SU-DHL-6 (cell line): Measurements from ENCODE around the gene TCP11.

Source experiments
- H2AFZ ChIP-seq: fragments of 200-600 bp; sonication (generic); 2 replicates; pipeline ENCODE4 v1.6.1; 2014; ENCODE audit warnings: low read depth, mild to moderate bottlenecking, moderate library complexity, mixed read lengths, antibody characterized with exemption, low read length; ENCODE audit not compliant: severe bottlenecking
- H3F3A ChIP-seq: fragments of 200-600 bp; shearing (Covaris generic); 2 replicates; pipeline ENCODE4 v1.6.0; 2016; ENCODE audit warnings: antibody characterized with exemption, mild to moderate bottlenecking; ENCODE audit not compliant: insufficient read depth
- H3K27ac ChIP-seq: fragments of 200-600 bp; sonication (generic); 2 replicates; pipeline ENCODE4 v1.5.1; 2016; ENCODE audit warnings: low read depth, mild to moderate bottlenecking, low read length, moderate library complexity, mixed read lengths
- H3K27me3 ChIP-seq: fragments of 200-600 bp; sonication (generic), shearing (Covaris generic); 2 replicates; pipeline ENCODE4 v1.6.0; 2014; ENCODE audit warnings: mild to moderate bottlenecking, low read length
- H3K36me3 ChIP-seq: fragments of 200-600 bp; sonication (generic); 2 replicates; pipeline ENCODE4 v1.6.1; 2014; ENCODE audit warnings: mild to moderate bottlenecking, low read length, mixed read lengths
- H3K4me2 ChIP-seq: fragments of 300-600, 200-600 bp; shearing (Covaris generic), sonication (generic); 2 replicates; pipeline ENCODE4 v1.6.0; 2014; ENCODE audit warnings: low read length, low read depth, mild to moderate bottlenecking; ENCODE audit not compliant: poor library complexity, severe bottlenecking
- H3K4me3 ChIP-seq: fragments of 200-600 bp; sonication (generic); 2 replicates; pipeline ENCODE4 v1.5.1; 2014; ENCODE audit warnings: antibody characterized with exemption, low read length, mild to moderate bottlenecking, mixed read lengths; ENCODE audit not compliant: insufficient read depth, poor library complexity, severe bottlenecking
- H3K79me2 ChIP-seq: fragments of 200-600 bp; sonication (generic); 2 replicates; pipeline ENCODE4 v1.6.1; 2014; ENCODE audit warnings: mild to moderate bottlenecking, low read length, moderate library complexity; ENCODE audit not compliant: insufficient read depth
- H3K9ac ChIP-seq: fragments of 200-600 bp; sonication (generic); 2 replicates; pipeline ENCODE4 v1.7.0; 2014; ENCODE audit warnings: mild to moderate bottlenecking, low read length
- H3K9me2 ChIP-seq: fragments of 200-600 bp; sonication (generic); replicated peaks from 2 replicates; pipeline ENCODE4 v1.6.1; 2014; ENCODE audit warnings: low read length; ENCODE audit not compliant: insufficient read depth
- H3K9me3 ChIP-seq: fragments of 200-600 bp; sonication (generic); 2 replicates; pipeline ENCODE4 v1.6.1; 2014; ENCODE audit warnings: low read length, mixed read lengths; ENCODE audit not compliant: insufficient read depth
- H4K20me1 ChIP-seq: fragments of 200-600 bp; sonication (generic); 2 replicates; pipeline ENCODE4 v1.6.1; 2014; ENCODE audit warnings: low read depth, mild to moderate bottlenecking, antibody characterized with exemption, low read length, moderate library complexity, mixed read lengths
- EZH2phosphoT487 ChIP-seq: fragments of 200-600 bp; sonication (generic), shearing (Covaris generic); conservative IDR thresholded peaks from 2 replicates; pipeline ENCODE4 v1.6.1; 2018; ENCODE audit warnings: mild to moderate bottlenecking, antibody characterized with exemption, low read length, moderate library complexity, mixed read lengths
- TF ChIP-seq, protein P1 (sequence below): fragments of 200-600 bp; sonication (generic); IDR thresholded peaks from one replicate; pipeline ENCODE4 v1.5.1; 2017; ENCODE audit warnings: antibody characterized with exemption, mild to moderate bottlenecking, low read length, moderate library complexity; ENCODE audit not compliant: insufficient read depth, poor library complexity, severe bottlenecking

Gene TCP11

DNA sequence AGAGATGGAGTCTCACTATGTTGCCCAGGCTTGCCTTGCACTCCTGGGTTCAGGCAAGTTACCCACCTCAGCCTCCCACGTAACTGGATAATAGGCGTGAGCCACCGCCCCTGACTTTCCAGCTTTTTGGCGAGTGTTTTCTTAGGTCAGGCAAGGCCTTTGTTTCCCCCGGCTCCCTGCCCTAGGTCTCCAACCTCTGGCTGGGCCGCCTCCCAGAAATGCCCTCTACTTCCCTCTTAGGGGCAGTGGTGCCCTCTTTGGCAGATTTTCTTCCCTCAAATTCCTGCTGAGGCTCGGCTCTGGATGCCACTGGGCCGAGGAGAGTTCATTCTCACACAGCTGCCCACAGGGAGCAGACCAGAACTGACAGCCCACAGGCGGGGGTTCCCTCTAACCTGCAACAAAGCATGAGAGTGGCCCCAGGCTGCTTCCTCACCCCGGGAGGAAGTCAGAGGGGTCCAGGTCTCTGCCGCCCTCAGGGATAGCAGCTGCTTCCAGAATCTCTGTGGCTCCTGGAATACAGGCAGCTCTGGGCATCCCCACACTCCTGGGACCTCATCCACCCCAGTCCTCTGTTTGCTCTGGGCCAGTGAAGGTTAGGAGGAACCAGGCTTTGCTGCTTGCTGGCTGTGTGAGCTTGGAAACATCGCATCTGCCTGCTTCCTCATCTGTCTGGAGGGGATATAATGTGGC lies 56.5 kb downstream of the TCP11 start:
- no peak overlapping the region for H3K27ac ChIP-seq
- no peaks in the 10 kb centered on the region for H3K27me3 ChIP-seq
- H4K20me1 ChIP-seq = no peaks in the 10 kb centered on the region
- H2AFZ ChIP-seq = no peak overlapping the region
- no peak overlapping the region for H3K9ac ChIP-seq
- no peaks in the 10 kb centered on the region for H3K9me3 ChIP-seq
- H3K9me2 ChIP-seq = no peaks in the 10 kb centered on the region
- no peak overlapping the region for H3K4me3 ChIP-seq
- H3F3A ChIP-seq = no peaks in the 10 kb centered on the region
- H3K36me3 ChIP-seq = no peaks in the 10 kb centered on the region
- no peaks in the 10 kb centered on the region for H3K79me2 ChIP-seq
- no peak overlapping the region for H3K4me2 ChIP-seq
- TF ChIP-seq, protein P1, sequence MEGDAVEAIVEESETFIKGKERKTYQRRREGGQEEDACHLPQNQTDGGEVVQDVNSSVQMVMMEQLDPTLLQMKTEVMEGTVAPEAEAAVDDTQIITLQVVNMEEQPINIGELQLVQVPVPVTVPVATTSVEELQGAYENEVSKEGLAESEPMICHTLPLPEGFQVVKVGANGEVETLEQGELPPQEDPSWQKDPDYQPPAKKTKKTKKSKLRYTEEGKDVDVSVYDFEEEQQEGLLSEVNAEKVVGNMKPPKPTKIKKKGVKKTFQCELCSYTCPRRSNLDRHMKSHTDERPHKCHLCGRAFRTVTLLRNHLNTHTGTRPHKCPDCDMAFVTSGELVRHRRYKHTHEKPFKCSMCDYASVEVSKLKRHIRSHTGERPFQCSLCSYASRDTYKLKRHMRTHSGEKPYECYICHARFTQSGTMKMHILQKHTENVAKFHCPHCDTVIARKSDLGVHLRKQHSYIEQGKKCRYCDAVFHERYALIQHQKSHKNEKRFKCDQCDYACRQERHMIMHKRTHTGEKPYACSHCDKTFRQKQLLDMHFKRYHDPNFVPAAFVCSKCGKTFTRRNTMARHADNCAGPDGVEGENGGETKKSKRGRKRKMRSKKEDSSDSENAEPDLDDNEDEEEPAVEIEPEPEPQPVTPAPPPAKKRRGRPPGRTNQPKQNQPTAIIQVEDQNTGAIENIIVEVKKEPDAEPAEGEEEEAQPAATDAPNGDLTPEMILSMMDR = no peak
- TF ChIP-seq EZH2phosphoT487 = no peak

DNA sequence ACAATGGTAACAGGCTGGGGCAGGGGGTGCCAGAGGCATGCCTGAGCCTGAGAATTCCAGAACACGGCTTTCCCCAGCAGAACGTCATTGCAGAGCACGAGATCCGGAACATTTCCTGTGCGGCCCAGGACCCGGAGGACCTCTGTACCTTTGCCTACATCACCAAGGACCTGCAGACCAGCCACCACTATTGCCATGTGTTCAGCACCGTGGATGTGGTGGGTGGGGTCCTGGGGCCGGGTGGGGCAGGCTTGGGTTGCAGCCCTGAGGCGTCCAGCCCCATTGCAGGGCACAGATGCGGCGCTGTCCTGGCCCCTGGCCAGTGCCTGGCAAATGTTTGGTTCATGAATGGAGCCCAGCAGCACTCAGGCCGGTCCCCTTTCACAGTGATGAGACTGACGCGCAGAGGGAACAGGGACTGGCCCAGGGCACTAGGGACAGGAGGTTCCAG lies 57.1 kb downstream of the TCP11 start:
- Histone ChIP-seq H3K27me3 (no peaks in the 10 kb centered on the region), H3K79me2 (no peaks in the 10 kb centered on the region), H3K4me2 (no peak overlapping the region), H4K20me1 (no peaks in the 10 kb centered on the region), H3K36me3 (no peaks in the 10 kb centered on the region), H3F3A (no peaks in the 10 kb centered on the region), H3K27ac (no peak overlapping the region), H3K4me3 (no peak overlapping the region), H2AFZ (no peak overlapping the region), H3K9me3 (no peaks in the 10 kb centered on the region), H3K9ac (no peak overlapping the region), H3K9me2 (no peaks in the 10 kb centered on the region)
- TF ChIP-seq, protein P1 = no peak
- no peak for TF ChIP-seq EZH2phosphoT487

DNA sequence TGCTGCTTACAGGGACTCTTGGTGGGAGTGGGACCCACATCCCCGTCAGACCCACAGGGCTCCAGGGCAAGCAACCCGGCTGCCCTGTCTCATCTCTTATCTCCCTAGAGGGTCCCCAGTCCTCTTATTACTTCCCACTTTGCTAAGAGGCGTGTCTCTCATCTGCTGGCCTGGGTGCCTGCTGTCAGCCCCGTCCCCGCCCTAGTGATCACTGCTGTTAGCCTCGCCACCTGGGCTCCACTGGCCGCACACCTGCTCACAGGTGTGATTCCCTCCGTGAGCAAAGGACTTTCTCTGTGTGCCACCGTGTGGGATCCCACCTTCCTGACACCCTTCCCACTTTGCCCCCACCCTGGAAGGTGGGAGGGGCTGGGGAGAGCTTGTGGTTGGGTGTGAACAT lies 57.6 kb downstream of the TCP11 start:
- TF ChIP-seq, protein P1 = no peak
- TF ChIP-seq EZH2phosphoT487 = no peak
- no peaks in the 10 kb centered on the region for H3K9me2 ChIP-seq
- no peak overlapping the region for H3K9ac ChIP-seq
- H3K79me2 ChIP-seq = no peaks in the 10 kb centered on the region
- H3K27me3 ChIP-seq = no peaks in the 10 kb centered on the region
- no peak overlapping the region for H2AFZ ChIP-seq
- H3F3A ChIP-seq = no peaks in the 10 kb centered on the region
- H3K9me3 ChIP-seq = no peaks in the 10 kb centered on the region
- no peak overlapping the region for H3K27ac ChIP-seq
- no peaks in the 10 kb centered on the region for H3K36me3 ChIP-seq
- no peak overlapping the region for H3K4me2 ChIP-seq
- no peak overlapping the region for H3K4me3 ChIP-seq
- H4K20me1 ChIP-seq = no peaks in the 10 kb centered on the region
